IPS-20b (cell line): ENCODE results near the gene MYOG.

ENCODE experiments used
- H3K27ac ChIP-seq: one replicate; pipeline ENCODE4 v1.5.1; 2013; ENCODE audit warnings: low read length
- H3K27me3 ChIP-seq: 2 replicates; pipeline ENCODE4 v1.6.1; 2013; ENCODE audit warnings: mild to moderate bottlenecking, low read length, inconsistent platforms; ENCODE audit not compliant: insufficient read depth
- H3K36me3 ChIP-seq: 2 replicates; pipeline ENCODE4 v1.6.1; 2013; ENCODE audit warnings: low read depth, mild to moderate bottlenecking, inconsistent platforms, low read length, moderate library complexity; ENCODE audit not compliant: insufficient read depth
- H3K4me1 ChIP-seq: 2 replicates; pipeline ENCODE4 v1.6.1; 2013; ENCODE audit warnings: mild to moderate bottlenecking, control low read depth, inconsistent platforms, low read length, moderate library complexity; ENCODE audit not compliant: insufficient read depth
- H3K4me3 ChIP-seq: 2 replicates; pipeline ENCODE4 v1.5.1; 2013; ENCODE audit warnings: mild to moderate bottlenecking, low read length, inconsistent platforms
- H3K9ac ChIP-seq: 2 replicates; pipeline ENCODE4 v1.6.1; 2013; ENCODE audit warnings: low read depth, mild to moderate bottlenecking, inconsistent platforms, low read length, moderate library complexity
- H3K9me3 ChIP-seq: 2 replicates; pipeline ENCODE4 v1.6.1; 2013; ENCODE audit warnings: mild to moderate bottlenecking, low read depth, low read length, inconsistent platforms; ENCODE audit not compliant: insufficient read depth

Gene MYOG

DNA sequence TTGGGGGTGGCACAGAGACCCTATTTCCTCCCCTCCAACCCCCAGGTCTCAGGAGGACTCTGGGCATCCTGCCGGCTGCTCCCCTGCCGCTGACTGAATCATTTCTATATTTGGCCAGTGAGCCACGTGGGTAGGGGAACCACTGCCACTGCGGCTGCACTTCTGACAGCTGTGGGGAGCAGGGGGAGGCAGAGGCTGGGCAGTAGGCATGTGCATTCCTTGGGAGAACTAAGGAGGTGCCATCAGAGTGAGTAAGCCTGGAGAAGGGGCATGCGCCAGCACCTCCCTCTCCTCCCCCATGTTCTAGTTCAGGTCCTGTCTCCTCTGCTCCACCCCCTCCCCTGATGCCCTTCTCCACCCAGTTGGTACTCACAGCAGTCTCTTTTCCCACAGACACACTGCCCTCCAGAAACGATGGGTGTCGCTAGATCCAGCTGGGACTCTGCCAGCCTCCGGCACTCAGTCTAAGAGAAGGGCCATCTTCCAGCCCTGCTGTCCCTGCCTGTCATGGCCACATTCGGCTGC is 47.5 kb downstream of the MYOG start:
- peaks cover 4% of the 10 kb centered on the region; the same call in 1 of the 2 replicates for H3K4me1 ChIP-seq
- H3K9ac ChIP-seq, result no peak overlapping the region
- H3K4me3 ChIP-seq, result no peak overlapping the region
- no peak overlapping the region for H3K27ac ChIP-seq
- no peaks in the 10 kb centered on the region for H3K27me3 ChIP-seq
- no peaks in the 10 kb centered on the region for H3K36me3 ChIP-seq
- no peaks in the 10 kb centered on the region for H3K9me3 ChIP-seq

- Histone ChIP-seq H3K4me1 (peaks cover 4% of the 10 kb centered on the region; the same call in 1 of the 2 replicates), H3K36me3 (no peaks in the 10 kb centered on the region), H3K9me3 (no peaks in the 10 kb centered on the region), H3K27ac (no peak overlapping the region), H3K27me3 (no peaks in the 10 kb centered on the region), H3K9ac (no peak overlapping the region), H3K4me3 (no peak overlapping the region)
Measured at GRCh38 chr1:203037509-203038190, 48.2 kb downstream of the MYOG start.

GRCh38 chr1:203036537-203036936 is 49.3 kb downstream of the MYOG start:
- no peak overlapping the region for H3K9ac ChIP-seq
- H3K4me3 ChIP-seq, result no peak overlapping the region
- H3K27me3 ChIP-seq, result no peaks in the 10 kb centered on the region
- no peaks in the 10 kb centered on the region for H3K36me3 ChIP-seq
- H3K27ac ChIP-seq, result no peak overlapping the region
- no peaks in the 10 kb centered on the region for H3K9me3 ChIP-seq
- H3K4me1 ChIP-seq, result peaks cover 4% of the 10 kb centered on the region; the same call in 1 of the 2 replicates

DNA sequence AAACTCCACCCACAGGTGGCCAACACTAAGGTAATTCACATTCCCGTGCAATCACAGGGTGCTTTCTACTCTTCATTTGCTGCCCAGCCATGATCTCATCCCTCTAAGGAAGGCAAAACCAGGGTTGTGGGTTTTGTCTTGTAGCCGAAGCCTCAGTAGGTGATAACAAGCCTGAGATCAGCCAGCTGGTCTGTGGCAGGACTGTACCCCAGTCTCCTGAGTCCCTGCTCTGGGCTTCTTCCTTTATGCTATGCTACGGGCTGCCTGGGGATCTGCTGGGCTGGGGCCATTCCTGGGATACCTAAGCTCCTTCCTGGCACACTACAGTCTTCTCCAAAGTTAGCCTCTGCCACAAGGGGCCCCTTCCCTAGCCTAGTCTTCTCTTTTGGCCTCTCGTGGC is 49.7 kb downstream of the MYOG start:
- no peaks in the 10 kb centered on the region for H3K9me3 ChIP-seq
- no peak overlapping the region for H3K27ac ChIP-seq
- peaks cover 4% of the 10 kb centered on the region; the same call in 1 of the 2 replicates for H3K4me1 ChIP-seq
- no peaks in the 10 kb centered on the region for H3K36me3 ChIP-seq
- H3K4me3 ChIP-seq, result no peak overlapping the region
- H3K27me3 ChIP-seq, result no peaks in the 10 kb centered on the region
- no peak overlapping the region for H3K9ac ChIP-seq

DNA sequence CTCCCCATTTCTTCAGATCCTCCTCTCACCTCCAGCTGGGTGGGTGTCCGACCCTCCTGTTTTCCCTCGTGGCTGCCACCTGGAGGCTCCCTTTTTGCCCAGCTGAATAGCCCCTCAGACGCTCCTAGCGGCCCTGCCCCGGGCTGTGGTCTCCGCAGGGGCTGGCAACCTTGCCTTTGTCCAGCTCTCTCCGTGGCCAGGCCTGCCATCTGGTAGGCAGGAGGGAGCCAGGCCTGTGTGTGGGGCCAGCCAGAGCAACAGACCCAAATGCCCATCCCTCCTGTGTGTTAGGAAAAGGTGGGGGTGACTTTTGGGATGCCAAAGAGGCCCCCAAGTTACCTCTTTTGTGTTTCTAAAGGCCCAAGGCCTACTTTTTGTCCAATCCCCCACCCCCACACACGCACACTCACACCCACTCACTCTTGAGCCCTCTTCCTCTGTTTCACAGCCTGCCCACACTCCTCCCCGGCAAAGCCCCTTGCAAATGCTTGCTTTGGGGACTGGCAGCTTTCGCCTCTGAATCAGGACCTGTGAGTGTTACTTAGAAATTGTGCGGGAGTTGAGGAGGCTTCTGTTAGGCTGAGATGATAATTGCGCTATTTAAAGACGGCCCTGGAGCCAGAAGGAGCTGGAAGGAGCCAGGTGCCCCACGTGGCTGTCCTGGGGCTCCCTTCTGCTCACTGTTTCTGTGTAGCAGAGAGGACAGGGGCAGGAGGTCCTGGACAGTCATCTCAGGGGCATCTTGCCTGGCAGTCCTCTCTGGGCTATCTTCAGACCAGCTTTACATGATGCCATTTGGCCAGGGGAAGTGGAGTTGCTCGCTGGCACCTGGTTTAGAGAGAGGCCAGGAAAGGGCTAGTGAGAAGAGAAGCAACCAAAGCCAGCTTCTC is 50.5 kb downstream of the MYOG start:
- Histone ChIP-seq H3K9me3 (no peaks in the 10 kb centered on the region), H3K36me3 (no peaks in the 10 kb centered on the region), H3K27ac (no peak overlapping the region), H3K27me3 (no peaks in the 10 kb centered on the region; the same call in 1 of the 2 replicates), H3K4me1 (peaks cover 4% of the 10 kb centered on the region; the same call in 1 of the 2 replicates), H3K4me3 (no peak overlapping the region), H3K9ac (no peak overlapping the region)

DNA sequence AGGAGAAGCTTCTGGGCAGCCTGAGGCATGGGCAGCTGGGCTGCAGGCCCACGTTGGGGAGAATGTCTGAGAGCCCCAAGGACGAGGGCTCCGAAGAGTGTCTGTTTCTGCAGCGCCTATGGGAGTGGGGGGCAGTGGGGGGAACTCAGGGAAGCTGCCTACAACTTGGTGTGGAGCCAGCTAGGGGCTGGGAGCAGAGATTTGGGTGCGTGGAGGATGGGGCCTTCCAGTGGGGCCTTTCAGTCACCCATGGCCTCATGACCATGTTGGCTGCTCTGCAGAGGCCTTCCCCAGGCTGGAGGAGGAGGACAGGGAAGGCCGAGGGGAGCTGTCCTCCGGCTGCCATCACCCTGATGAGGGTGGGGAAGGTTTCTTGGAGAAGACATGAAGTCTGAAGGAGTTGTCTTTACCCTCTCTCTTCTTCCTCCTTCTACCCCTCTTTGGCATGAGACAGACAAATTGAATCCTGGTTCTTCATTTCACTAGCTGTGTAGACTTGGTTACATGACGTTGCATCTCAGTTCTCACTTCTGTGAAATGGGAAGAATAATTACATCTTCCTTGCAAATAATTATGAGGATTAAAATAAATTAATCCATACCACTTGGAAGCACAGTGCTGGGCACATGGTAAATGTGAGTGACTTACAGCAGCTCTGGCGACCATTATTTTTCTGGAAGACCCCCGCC is 51.2 kb downstream of the MYOG start:
- H3K4me1 ChIP-seq, result peaks cover 4% of the 10 kb centered on the region; the same call in 1 of the 2 replicates
- H3K4me3 ChIP-seq, result no peak overlapping the region
- no peaks in the 10 kb centered on the region for H3K9me3 ChIP-seq
- H3K27ac ChIP-seq, result no peak overlapping the region
- H3K27me3 ChIP-seq, result no peaks in the 10 kb centered on the region; the same call in 1 of the 2 replicates
- H3K9ac ChIP-seq, result no peak overlapping the region
- no peaks in the 10 kb centered on the region for H3K36me3 ChIP-seq

DNA sequence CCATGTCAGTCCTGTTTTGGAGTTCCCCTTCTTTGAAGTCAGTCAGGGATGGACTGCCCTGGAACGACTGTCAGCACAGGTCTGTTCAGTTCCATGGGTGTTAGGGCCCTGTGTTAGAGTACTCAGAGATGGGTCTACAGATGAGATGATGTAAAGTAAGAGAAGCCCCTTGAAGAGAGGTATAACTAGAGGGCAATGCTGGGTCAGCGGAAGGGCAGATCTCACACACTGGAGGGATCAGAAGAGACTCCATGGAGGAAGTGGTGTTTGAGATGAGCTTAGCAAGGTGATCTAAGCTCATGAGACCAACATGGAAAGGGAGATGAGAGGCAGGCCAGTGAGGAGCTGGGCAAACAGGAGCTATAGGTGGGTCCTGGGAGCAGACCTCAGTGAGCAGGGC is 51.9 kb downstream of the MYOG start:
- H3K27ac ChIP-seq, result no peak overlapping the region
- no peaks in the 10 kb centered on the region for H3K9me3 ChIP-seq
- H3K4me3 ChIP-seq, result no peak overlapping the region
- peaks cover 2% of the 10 kb centered on the region for H3K27me3 ChIP-seq
- peaks cover 4% of the 10 kb centered on the region; the same call in 1 of the 2 replicates for H3K4me1 ChIP-seq
- no peaks in the 10 kb centered on the region for H3K36me3 ChIP-seq
- no peak overlapping the region for H3K9ac ChIP-seq

DNA sequence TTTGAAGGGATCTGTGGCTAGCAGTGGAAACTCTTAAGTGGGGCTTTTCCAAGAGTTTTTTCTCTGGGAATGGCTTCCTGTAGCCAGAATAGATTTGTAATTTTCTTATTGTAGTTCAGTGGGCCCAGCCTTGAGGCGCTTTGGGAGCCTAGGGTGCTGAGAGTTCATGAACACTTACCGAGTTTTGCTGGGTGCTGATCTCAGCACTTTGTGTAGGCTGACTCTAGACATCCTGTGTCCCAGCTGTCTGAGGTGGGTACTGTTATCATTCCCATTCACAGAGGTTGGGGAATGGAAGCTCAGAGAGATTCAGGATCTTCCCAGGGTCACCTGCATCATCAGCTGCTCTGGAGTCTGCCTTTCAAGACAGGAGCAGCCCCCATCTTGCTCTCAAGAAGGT is 52.5 kb downstream of the MYOG start:
- H3K27me3 ChIP-seq, result peaks cover 8% of the 10 kb centered on the region
- H3K4me1 ChIP-seq, result peaks cover 4% of the 10 kb centered on the region; the same call in 1 of the 2 replicates
- no peak overlapping the region for H3K9ac ChIP-seq

More for the DNA sequence above, 52.5 kb downstream of the MYOG start:
- Histone ChIP-seq H3K27ac (no peak overlapping the region), H3K4me3 (no peak overlapping the region), H3K9me3 (no peaks in the 10 kb centered on the region), H3K36me3 (no peaks in the 10 kb centered on the region)
